Upper lobe of left lung (tissue), 6 donors: ENCODE measurements around the gene LRP1-AS. TPM values are rescaled to one million over a fixed set of nuclear protein-coding genes. Genes with fewer than 3 reads are reported as not detected.

Experiments used
- ATAC-seq, 2 donors: fragments of 200-7000 bp; cut with Tn5 transposase; one replicate each; pipeline ENCODE4 v1.9.1; 2022; ENCODE audit warnings: mild to moderate bottlenecking in 2 of 2, moderate library complexity in 2 of 2; ENCODE audit not compliant: low FRiP score in 2 of 2
- DNase-seq, 2 donors: peaks; one replicate each; pipeline ENCODE4 v3.0.0-alpha.2; 2019 to 2020
- H3K27ac ChIP-seq, 4 donors: fragments of 200-600 bp; sonication (generic); one replicate each; pipeline ENCODE4 v1.5.1; 2016 to 2019
- H3K27me3 ChIP-seq, 4 donors: fragments of 200-600 bp; sonication (generic); one replicate each; pipeline ENCODE4 v1.5.1; 2017 to 2019
- H3K36me3 ChIP-seq, 4 donors: fragments of 200-600 bp; sonication (generic); one replicate each; pipeline ENCODE4 v1.5.1; 2016 to 2019
- H3K4me1 ChIP-seq, 4 donors: fragments of 200-600 bp; sonication (generic); one replicate each; pipeline ENCODE4 v1.5.1; 2018 to 2019
- H3K4me3 ChIP-seq, 4 donors: fragments of 200-600 bp; sonication (generic); one replicate each; pipeline ENCODE4 v1.5.1; 2017 to 2019; ENCODE audit warnings: mild to moderate bottlenecking in 2 of 4, moderate library complexity in 1 of 4
- H3K9me3 ChIP-seq, 4 donors: fragments of 200-600 bp; sonication (generic); one replicate each; pipeline ENCODE4 v1.5.1; 2018 to 2019
- EP300 ChIP-seq, 4 donors: sonication (generic); formaldehyde crosslinking; IDR thresholded peaks; one replicate each; pipeline ENCODE4 v1.5.1; 2017; ENCODE audit warnings: antibody characterized with exemption in 4 of 4, control low read depth in 2 of 4
- POLR2A ChIP-seq, 4 donors: fragments of 450-650 bp; IDR thresholded peaks; one replicate each; pipeline ENCODE4 v1.5.1; 2016 to 2017; ENCODE audit warnings: antibody characterized with exemption in 4 of 4, mild to moderate bottlenecking in 2 of 4
- POLR2AphosphoS5 ChIP-seq, 2 donors: sonication (generic); formaldehyde crosslinking; IDR thresholded peaks; one replicate each; pipeline ENCODE4 v1.5.1; 2017; ENCODE audit warnings: antibody characterized with exemption in 2 of 2
- WGBS, 2 donors: methylation state at CpG; one replicate each; pipeline ENCODE4 v1.1.5; 2017 to 2018; 5-methylcytosine and 5-hydroxymethylcytosine counted together
- total RNA-seq, 6 donors: library from RNA; depleted of rRNA in 4 of 6; stranded (reverse); fragments of >200 nt in 4 of 6; gene quantifications; one replicate each; pipeline versions ENCODE4 v1.1.0 to v1.2.1, GENCODE V29; 2016 to 2021
- TF ChIP-seq, protein P1 (sequence below), 6 experiments: fragments of 450-650 bp in 4 of 6; fragments of 200-600 bp in 2 of 6; sonication (generic) in 2 of 6; IDR thresholded peaks; one replicate each; pipeline ENCODE4 v1.5.1; 2016 to 2019; ENCODE audit warnings: antibody characterized with exemption in 6 of 6
- donor health status: DM: no; HTN: no; CAD: no; lungs with moderate emphysema.
- donor health status: DM: no; HTN: yes; CAD: no; lungs with severe emphysema.

Gene LRP1-AS
- total RNA-seq, 6 donors from 2014 or later, result not detected

DNA sequence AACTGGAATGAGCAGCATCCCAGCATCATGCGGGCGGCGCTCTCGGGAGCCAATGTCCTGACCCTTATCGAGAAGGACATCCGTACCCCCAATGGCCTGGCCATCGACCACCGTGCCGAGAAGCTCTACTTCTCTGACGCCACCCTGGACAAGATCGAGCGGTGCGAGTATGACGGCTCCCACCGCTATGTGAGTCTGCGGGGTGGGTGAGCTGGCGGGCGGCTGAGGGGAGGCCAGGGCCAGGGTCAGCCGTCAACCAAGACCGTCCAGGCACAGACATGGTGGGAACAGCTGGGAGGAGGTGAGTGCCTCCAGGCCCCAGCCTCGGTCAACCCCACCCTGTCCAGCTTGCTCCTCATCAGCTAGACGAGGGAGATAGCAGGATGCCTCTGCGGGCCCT is 43.4 kb upstream of the LRP1-AS start:
- H3K9me3 ChIP-seq, result no peaks in the 10 kb centered on the region
- no peaks in the 10 kb centered on the region for H3K27me3 ChIP-seq
- no peak overlapping the region for H3K27ac ChIP-seq
- H3K4me1 ChIP-seq, result peaks cover 3 to 14% (median 9%) of the 10 kb centered on the region in 4 donors
- WGBS, 2 donors, result 95 to 98% methylated on average over 18 to 23 of the region's 23 CpGs
- H3K4me3 ChIP-seq, result no peak overlapping the region
- H3K36me3 ChIP-seq, result peaks cover 7 to 94% (median 66%) of the 10 kb centered on the region in 4 donors
- TF ChIP-seq EP300 (IDR thresholded peaks at IDR 0.05) (no peak), POLR2A (IDR thresholded peaks at IDR 0.05) (no peak), POLR2AphosphoS5 (IDR thresholded peaks at IDR 0.05) (no peak)
- TF ChIP-seq, protein P1, sequence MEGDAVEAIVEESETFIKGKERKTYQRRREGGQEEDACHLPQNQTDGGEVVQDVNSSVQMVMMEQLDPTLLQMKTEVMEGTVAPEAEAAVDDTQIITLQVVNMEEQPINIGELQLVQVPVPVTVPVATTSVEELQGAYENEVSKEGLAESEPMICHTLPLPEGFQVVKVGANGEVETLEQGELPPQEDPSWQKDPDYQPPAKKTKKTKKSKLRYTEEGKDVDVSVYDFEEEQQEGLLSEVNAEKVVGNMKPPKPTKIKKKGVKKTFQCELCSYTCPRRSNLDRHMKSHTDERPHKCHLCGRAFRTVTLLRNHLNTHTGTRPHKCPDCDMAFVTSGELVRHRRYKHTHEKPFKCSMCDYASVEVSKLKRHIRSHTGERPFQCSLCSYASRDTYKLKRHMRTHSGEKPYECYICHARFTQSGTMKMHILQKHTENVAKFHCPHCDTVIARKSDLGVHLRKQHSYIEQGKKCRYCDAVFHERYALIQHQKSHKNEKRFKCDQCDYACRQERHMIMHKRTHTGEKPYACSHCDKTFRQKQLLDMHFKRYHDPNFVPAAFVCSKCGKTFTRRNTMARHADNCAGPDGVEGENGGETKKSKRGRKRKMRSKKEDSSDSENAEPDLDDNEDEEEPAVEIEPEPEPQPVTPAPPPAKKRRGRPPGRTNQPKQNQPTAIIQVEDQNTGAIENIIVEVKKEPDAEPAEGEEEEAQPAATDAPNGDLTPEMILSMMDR (IDR thresholded peaks at IDR 0.05), result no peak
- ATAC-seq, result no peak
- DNase-seq, result peak in 1 of 2 donors; percentile 77

DNA sequence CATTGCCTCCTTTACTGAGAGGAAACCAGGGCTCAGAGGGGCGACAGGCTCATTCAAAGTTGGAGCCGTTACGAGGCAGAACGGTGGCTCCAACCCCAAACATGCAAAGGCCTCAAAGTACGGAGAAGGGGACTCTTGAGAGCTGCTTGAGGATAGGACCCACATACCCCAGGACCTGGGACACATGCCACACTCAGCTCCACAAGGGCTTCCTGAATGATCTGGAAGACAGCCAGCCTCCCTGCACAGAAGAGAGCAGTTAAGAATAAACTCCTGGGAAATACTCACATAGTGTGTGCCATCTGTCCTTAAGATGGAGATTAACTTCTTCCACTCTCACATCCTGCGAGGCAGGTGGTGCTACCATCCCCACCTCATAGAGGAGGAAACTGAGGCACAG is 42.6 kb upstream of the LRP1-AS start:
- Histone ChIP-seq H3K27me3 (no peaks in the 10 kb centered on the region), H3K27ac (no peak overlapping the region), H3K4me1 (peaks cover 3 to 14% (median 9%) of the 10 kb centered on the region in 4 donors), H3K4me3 (no peak overlapping the region), H3K36me3 (peaks cover 7 to 94% (median 66%) of the 10 kb centered on the region in 4 donors), H3K9me3 (no peaks in the 10 kb centered on the region)
- TF ChIP-seq, protein P1 (IDR thresholded peaks at IDR 0.05), result no peak
- TF ChIP-seq POLR2AphosphoS5 (IDR thresholded peaks at IDR 0.05) (no peak), EP300 (IDR thresholded peaks at IDR 0.05) (no peak), POLR2A (IDR thresholded peaks at IDR 0.05) (no peak)
- WGBS, 2 donors, result 25 to 49% methylated on average over 6 of the region's 6 CpGs
- DNase-seq (peak in 1 of 2 donors; percentile 76), ATAC-seq (peak; percentile 4 to 11)

DNA sequence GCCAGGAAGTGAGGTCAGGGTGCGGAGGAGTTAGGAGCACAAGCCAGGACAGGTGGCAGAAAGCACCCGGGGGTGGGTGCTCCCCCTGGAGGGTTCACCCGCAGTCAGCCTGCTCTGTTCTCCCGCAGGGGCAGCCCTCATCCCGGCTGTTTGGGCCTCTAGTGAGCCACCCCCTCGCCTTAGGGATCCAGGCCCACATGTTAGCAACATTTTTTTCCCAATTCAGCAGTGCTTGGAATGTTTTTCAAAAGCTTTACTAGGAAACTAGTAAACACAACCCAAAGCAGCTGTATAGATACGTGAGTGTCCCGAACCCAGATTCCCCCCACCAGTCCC is 40.6 kb upstream of the LRP1-AS start:
- Histone ChIP-seq H3K27me3 (no peaks in the 10 kb centered on the region), H3K27ac (no peak overlapping the region), H3K4me3 (no peak overlapping the region), H3K36me3 (peaks cover 7 to 92% (median 61%) of the 10 kb centered on the region in 4 donors), H3K4me1 (peaks cover 3 to 14% (median 9%) of the 10 kb centered on the region in 4 donors), H3K9me3 (no peaks in the 10 kb centered on the region)
- WGBS, 2 donors, result 80 to 88% methylated on average over 8 of the region's 8 CpGs
- TF ChIP-seq POLR2AphosphoS5 (IDR thresholded peaks at IDR 0.05) (no peak), EP300 (IDR thresholded peaks at IDR 0.05) (no peak), POLR2A (IDR thresholded peaks at IDR 0.05) (no peak)
- TF ChIP-seq, protein P1 (IDR thresholded peaks at IDR 0.05), result no peak
- DNase-seq (no peak), ATAC-seq (no peak)

DNA sequence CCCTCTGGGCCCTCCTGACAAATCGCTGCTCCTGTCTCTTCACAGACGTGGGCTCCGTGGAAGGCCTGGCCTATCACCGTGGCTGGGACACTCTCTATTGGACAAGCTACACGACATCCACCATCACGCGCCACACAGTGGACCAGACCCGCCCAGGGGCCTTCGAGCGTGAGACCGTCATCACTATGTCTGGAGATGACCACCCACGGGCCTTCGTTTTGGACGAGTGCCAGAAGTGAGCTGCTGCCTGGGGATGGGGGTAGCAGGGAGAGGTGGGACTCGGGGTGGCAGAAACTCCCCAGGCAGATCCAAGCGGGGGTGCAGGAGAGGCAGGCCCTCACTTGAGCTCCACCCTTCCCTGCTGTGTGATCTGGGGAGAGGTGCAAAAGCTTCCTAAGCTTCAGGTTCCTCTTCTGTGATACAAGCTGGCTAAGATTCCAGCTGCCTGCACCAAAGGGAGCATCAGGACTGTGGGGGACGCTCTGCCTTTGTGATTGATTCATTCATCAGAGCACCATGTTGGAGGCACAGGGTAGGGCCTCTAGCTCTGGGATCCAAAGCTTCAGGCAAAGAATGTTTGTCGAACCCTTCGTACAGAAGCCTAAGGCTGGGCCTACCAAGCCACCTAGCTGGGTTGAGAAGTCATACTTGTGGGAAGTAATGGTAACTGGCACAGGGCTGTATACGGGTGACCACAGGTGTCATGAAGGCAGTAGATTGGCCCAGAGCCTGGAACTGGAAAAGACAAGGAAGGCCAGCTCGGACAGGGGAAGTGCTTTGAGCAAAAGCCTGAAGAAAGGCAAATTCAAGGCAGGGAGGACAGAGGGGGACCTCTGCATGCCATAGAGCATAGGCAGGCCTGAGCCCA is 40.0 kb upstream of the LRP1-AS start:
- Histone ChIP-seq H3K36me3 (peaks cover 7 to 86% (median 55%) of the 10 kb centered on the region in 4 donors), H3K9me3 (no peaks in the 10 kb centered on the region), H3K27ac (no peak overlapping the region), H3K4me3 (no peak overlapping the region), H3K27me3 (no peaks in the 10 kb centered on the region), H3K4me1 (peaks cover 3 to 14% (median 9%) of the 10 kb centered on the region in 4 donors)
- WGBS, 2 donors, result 75 to 79% methylated on average over 8 to 21 of the region's 21 CpGs
- TF ChIP-seq EP300 (IDR thresholded peaks at IDR 0.05) (no peak), POLR2AphosphoS5 (IDR thresholded peaks at IDR 0.05) (no peak), POLR2A (IDR thresholded peaks at IDR 0.05) (no peak)
- TF ChIP-seq, protein P1 (IDR thresholded peaks at IDR 0.05), result no peak
- ATAC-seq (no peak), DNase-seq (no peak)
